ENCODE results near the gene ALKBH3. TPM values are rescaled to one million over a fixed set of nuclear protein-coding genes. Genes with fewer than 3 reads are reported as not detected.

Gene ALKBH3
- total and polyA plus RNA-seq, 3 donors from 2014 or later, result 39.9 to 45.8 (median 45.4) TPM

DNA sequence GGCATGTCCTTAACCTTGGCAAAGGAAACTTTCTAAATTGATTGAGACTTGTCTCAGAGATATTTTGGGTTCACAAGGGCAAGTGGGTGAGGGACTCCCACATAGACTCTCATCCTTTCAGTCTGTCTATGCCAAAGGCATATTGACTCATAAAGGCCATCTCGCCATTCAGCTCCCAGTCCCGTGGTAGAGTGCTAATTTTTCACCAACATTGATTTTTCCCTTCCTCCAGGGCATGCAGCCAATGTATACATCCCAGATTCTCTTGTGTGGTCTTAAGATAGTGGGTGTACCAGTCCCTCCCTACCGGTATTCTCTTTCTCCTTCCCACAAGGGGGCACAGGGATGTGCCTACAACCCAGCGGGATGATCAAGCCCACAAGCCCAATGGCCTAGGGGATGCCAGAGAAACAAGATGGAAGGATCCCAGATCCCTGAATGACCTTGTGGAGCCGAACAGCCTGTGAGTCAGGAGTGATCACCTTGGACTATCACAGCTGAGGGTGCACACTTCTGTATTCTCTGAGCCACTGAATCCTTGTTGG is 69.8 kb downstream of the ALKBH3 start:
- peaks cover 8% of the 10 kb centered on the region for H3K4me1 ChIP-seq
- 64% methylated on average over 4 to 5 of the region's 5 CpGs for WGBS, 2 donors
- no peak overlapping the region for H3K27ac ChIP-seq
- no peaks in the 10 kb centered on the region for H3K9me3 ChIP-seq
- intact Hi-C loops (cut with DNase I; ENCODE audit: low total_unique reads), result no loop called here
- no peaks in the 10 kb centered on the region for H3K36me3 ChIP-seq (ENCODE audit: low read depth, missing control alignments)
- H3K27me3 ChIP-seq, result no peaks in the 10 kb centered on the region
- DNase-seq, result no peak
- TF ChIP-seq, protein P1, sequence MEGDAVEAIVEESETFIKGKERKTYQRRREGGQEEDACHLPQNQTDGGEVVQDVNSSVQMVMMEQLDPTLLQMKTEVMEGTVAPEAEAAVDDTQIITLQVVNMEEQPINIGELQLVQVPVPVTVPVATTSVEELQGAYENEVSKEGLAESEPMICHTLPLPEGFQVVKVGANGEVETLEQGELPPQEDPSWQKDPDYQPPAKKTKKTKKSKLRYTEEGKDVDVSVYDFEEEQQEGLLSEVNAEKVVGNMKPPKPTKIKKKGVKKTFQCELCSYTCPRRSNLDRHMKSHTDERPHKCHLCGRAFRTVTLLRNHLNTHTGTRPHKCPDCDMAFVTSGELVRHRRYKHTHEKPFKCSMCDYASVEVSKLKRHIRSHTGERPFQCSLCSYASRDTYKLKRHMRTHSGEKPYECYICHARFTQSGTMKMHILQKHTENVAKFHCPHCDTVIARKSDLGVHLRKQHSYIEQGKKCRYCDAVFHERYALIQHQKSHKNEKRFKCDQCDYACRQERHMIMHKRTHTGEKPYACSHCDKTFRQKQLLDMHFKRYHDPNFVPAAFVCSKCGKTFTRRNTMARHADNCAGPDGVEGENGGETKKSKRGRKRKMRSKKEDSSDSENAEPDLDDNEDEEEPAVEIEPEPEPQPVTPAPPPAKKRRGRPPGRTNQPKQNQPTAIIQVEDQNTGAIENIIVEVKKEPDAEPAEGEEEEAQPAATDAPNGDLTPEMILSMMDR (IDR thresholded peaks at IDR 0.05), result no peak
- TF ChIP-seq POLR2A (IDR thresholded peaks at IDR 0.05), result no peak
- H3K4me3 ChIP-seq, result no peak overlapping the region

GRCh38 chr11:43951231-43951630 is 70.6 kb downstream of the ALKBH3 start:
- TF ChIP-seq POLR2A (IDR thresholded peaks at IDR 0.05), result no peak
- TF ChIP-seq, protein P1 (IDR thresholded peaks at IDR 0.05), result no peak

GRCh38 chr11:43952020-43952400 is 71.4 kb downstream of the ALKBH3 start:
- no peak overlapping the region for H3K4me3 ChIP-seq
- TF ChIP-seq, protein P1 (IDR thresholded peaks at IDR 0.05), result no peak
- TF ChIP-seq POLR2A (IDR thresholded peaks at IDR 0.05), result no peak
- WGBS, 2 donors, result 91% methylated on average over 6 of the region's 6 CpGs
- no peak overlapping the region for H3K27ac ChIP-seq
- no peaks in the 10 kb centered on the region for H3K36me3 ChIP-seq (ENCODE audit: low read depth, missing control alignments)
- H3K27me3 ChIP-seq, result no peaks in the 10 kb centered on the region
- H3K4me1 ChIP-seq, result no peaks in the 10 kb centered on the region
- no peak for DNase-seq
- intact Hi-C loops (cut with DNase I; ENCODE audit: low total_unique reads), result no loop called here
- H3K9me3 ChIP-seq, result no peaks in the 10 kb centered on the region

More at GRCh38 chr11:43951231-43951630, 70.6 kb downstream of the ALKBH3 start:
- Histone ChIP-seq H3K4me1 (no peaks in the 10 kb centered on the region), H3K36me3 (ENCODE audit: low read depth, missing control alignments) (no peaks in the 10 kb centered on the region), H3K27me3 (no peaks in the 10 kb centered on the region), H3K4me3 (no peak overlapping the region), H3K9me3 (no peaks in the 10 kb centered on the region), H3K27ac (no peak overlapping the region)
- 64 to 75% methylated on average over 1 of the region's 1 CpG for WGBS, 2 donors
- no peak for DNase-seq
- intact Hi-C loops (cut with DNase I; ENCODE audit: low total_unique reads), result no loop called here

GRCh38 chr11:43952401-43953342 is 72.0 kb downstream of the ALKBH3 start:
- H3K4me3 ChIP-seq, result no peak overlapping the region
- H3K9me3 ChIP-seq, result no peaks in the 10 kb centered on the region
- no peaks in the 10 kb centered on the region for H3K4me1 ChIP-seq
- H3K36me3 ChIP-seq (ENCODE audit: low read depth, missing control alignments), result no peaks in the 10 kb centered on the region
- intact Hi-C loops (cut with DNase I; ENCODE audit: low total_unique reads), result no loop called here
- TF ChIP-seq, protein P1 (IDR thresholded peaks at IDR 0.05), result no peak
- TF ChIP-seq POLR2A (IDR thresholded peaks at IDR 0.05), result no peak
- no peak overlapping the region for H3K27ac ChIP-seq
- no peak for DNase-seq
- 94 to 95% methylated on average over 12 of the region's 12 CpGs for WGBS, 2 donors
- no peaks in the 10 kb centered on the region for H3K27me3 ChIP-seq

Data from testis (tissue), 3 donors.